ENCODE results near the gene TMEM98.

DNA sequence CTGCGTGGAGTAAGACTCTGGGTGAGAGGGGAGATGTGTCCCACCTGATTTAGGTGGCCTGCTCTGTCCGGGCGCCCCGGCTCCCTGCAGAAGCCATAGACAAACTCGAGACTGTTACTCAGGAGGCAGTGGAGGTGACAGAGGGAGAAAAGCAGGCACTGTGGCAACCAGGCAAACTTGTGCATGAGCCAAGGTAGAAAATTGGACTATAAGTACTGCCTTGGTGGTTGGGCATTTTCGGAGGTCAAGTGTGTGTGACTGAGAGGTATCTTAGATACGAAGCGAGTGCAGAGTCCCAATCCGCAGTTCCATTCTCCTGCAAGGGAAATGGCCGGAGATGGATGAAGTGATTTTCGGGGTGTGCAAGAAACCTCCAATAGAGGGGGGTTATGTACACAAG is 36.6 kb downstream of the TMEM98 start:
- TF ChIP-seq POLR2A (IDR thresholded peaks at IDR 0.05; ENCODE audit: low read length) (no peak), GATA1 (IDR thresholded peaks at IDR 0.05; ENCODE audit: low read depth, low read length) (no peak)
